WTC11 (cell line): ENCODE results near the gene PAEP. TPM values are rescaled to one million over a fixed set of nuclear protein-coding genes. Genes with fewer than 3 reads are reported as not detected.

Source experiments
- ATAC-seq: fragments of 200-7000 bp; cut with Tn5 transposase; 2 replicates; pipeline ENCODE4 v1.10.0; 2021; ENCODE audit warnings: mild to moderate bottlenecking, moderate library complexity
- CTCF ChIA-PET: fragments of 300-600 bp; sonication (Branson Sonifier 250); formaldehyde crosslinking; loops from one replicate; lab custom pipeline; 2021; ENCODE audit warnings: antibody characterized with exemption; lab: Charles Lee
- POLR2A ChIA-PET: fragments of 350-600 bp; sonication (Branson Sonifier 250); formaldehyde crosslinking; loops from one replicate; lab custom pipeline; 2021; ENCODE audit warnings: antibody characterized with exemption; lab: Charles Lee
- DNase-seq: peaks from one replicate; pipeline ENCODE4 v3.0.0; 2021; ENCODE audit warnings: low spot score
- H3K27ac Mint-ChIP-seq: 2 replicates; pipeline ENCODE4 v1.8.0; 2021; ENCODE audit warnings: mixed read lengths
- H3K27me3 Mint-ChIP-seq: 2 replicates; pipeline ENCODE4 v1.8.0; 2021; ENCODE audit warnings: low read depth, mild to moderate bottlenecking, moderate library complexity, mixed read lengths
- H3K36me3 Mint-ChIP-seq: 2 replicates; pipeline ENCODE4 v1.8.0; 2021; ENCODE audit warnings: mixed read lengths
- H3K4me1 Mint-ChIP-seq: 2 replicates; pipeline ENCODE4 v1.8.0; 2022; ENCODE audit warnings: mixed read lengths
- H3K4me3 Mint-ChIP-seq: 2 replicates; pipeline ENCODE4 v1.8.0; 2021; ENCODE audit warnings: mild to moderate bottlenecking, moderate library complexity, mixed read lengths
- H3K9me3 Mint-ChIP-seq: 2 replicates; pipeline ENCODE4 v1.8.0; 2021; ENCODE audit warnings: mixed read lengths
- CREB1 ChIP-seq: sonication (generic); formaldehyde crosslinking; IDR thresholded peaks from 2 replicates; pipeline ENCODE4 v1.8.0; 2023; ENCODE audit warnings: mild to moderate bottlenecking, missing genetic modification reagents
- CREM ChIP-seq: sonication (generic); formaldehyde crosslinking; IDR thresholded peaks from 2 replicates; pipeline ENCODE4 v1.8.1; 2022; ENCODE audit warnings: mild to moderate bottlenecking, missing genetic modification reagents, moderate library complexity
- GRHL2 ChIP-seq: fragments of 250-450 bp; sonication (Bioruptor Pico); IDR thresholded peaks from 2 replicates; pipeline ENCODE4 v1.8.0; 2022; ENCODE audit warnings: mild to moderate bottlenecking, moderate library complexity; ENCODE audit not compliant: insufficient replicate concordance, severe bottlenecking
- HMGXB4 ChIP-seq: sonication (generic); formaldehyde crosslinking; IDR thresholded peaks from 2 replicates; pipeline ENCODE4 v1.8.1; 2023; ENCODE audit warnings: mild to moderate bottlenecking, moderate library complexity, missing genetic modification reagents
- MYBL2 ChIP-seq: sonication (generic); formaldehyde crosslinking; IDR thresholded peaks from 2 replicates; pipeline ENCODE4 v1.8.1; 2023; ENCODE audit warnings: mild to moderate bottlenecking, moderate library complexity, missing genetic modification reagents
- SMAD4 ChIP-seq: sonication (generic); formaldehyde crosslinking; IDR thresholded peaks from 2 replicates; pipeline ENCODE4 v1.8.0; 2022; ENCODE audit warnings: mild to moderate bottlenecking, missing genetic modification reagents
- STAT6 ChIP-seq: sonication (generic); formaldehyde crosslinking; conservative IDR thresholded peaks from 2 replicates; pipeline ENCODE4 v1.8.1; 2023; ENCODE audit warnings: mild to moderate bottlenecking, low read depth, missing genetic modification reagents, moderate library complexity
- ZBTB21 ChIP-seq: sonication (generic); formaldehyde crosslinking; IDR thresholded peaks from 2 replicates; pipeline ENCODE4 v1.8.1; 2023; ENCODE audit warnings: mild to moderate bottlenecking, missing genetic modification reagents, borderline replicate concordance
- ZMAT4 ChIP-seq: fragments of 250-450 bp; sonication (Bioruptor Pico); IDR thresholded peaks from 2 replicates; pipeline ENCODE4 v1.9.0; 2021; ENCODE audit warnings: mild to moderate bottlenecking
- ZNF263 ChIP-seq: sonication (generic); formaldehyde crosslinking; IDR thresholded peaks from 2 replicates; pipeline ENCODE4 v1.8.1; 2022; ENCODE audit warnings: low read depth, mild to moderate bottlenecking, moderate library complexity, missing genetic modification reagents
- ZNF423 ChIP-seq: fragments of 250-450 bp; sonication (Bioruptor Pico); IDR thresholded peaks from 2 replicates; pipeline ENCODE4 v2.1.2; 2022; ENCODE audit warnings: mild to moderate bottlenecking, moderate library complexity
- ZNF671 ChIP-seq: fragments of 250-450 bp; sonication (Bioruptor Pico); IDR thresholded peaks from 2 replicates; pipeline ENCODE4 v1.8.0; 2021; ENCODE audit warnings: mild to moderate bottlenecking
- total RNA-seq: library from RNA; stranded (reverse); gene quantifications from 3 replicates; pipeline ENCODE4 v1.2.3, GENCODE V29; 2021

The PAEP gene
- total RNA-seq, 1 experiment from 2014 or later, result not detected

GRCh38 chr9:135615666-135616618, 54.4 kb downstream of the PAEP start:
- ATAC-seq, result no peak; the same call in 1 of the 2 replicates
- Mint-ChIP-seq H3K4me3 (no peak overlapping the region), H3K27ac (no peak overlapping the region), H3K36me3 (peaks cover 4% of the 10 kb centered on the region), H3K27me3 (no peaks in the 10 kb centered on the region)
- POLR2A ChIA-PET, result interaction anchor here (0.5 kb wide), 1 partner anchor 15 kb away, joined by 4 read pairs; no protein-coding TSS in a partner anchor
- TF ChIP-seq CREB1, result no peak
- no peak for TF ChIP-seq ZNF423 (CRISPR knock-in tag)
- no peak for TF ChIP-seq CREM (CRISPR knock-in tag)
- TF ChIP-seq ZBTB21 (CRISPR knock-in tag), result no peak
- no peak for TF ChIP-seq SMAD4 (CRISPR knock-in tag)
- TF ChIP-seq HMGXB4 (CRISPR knock-in tag), result no peak
- no peak for TF ChIP-seq STAT6 (CRISPR knock-in tag)
- TF ChIP-seq ZNF671, result no peak
- no peak for TF ChIP-seq MYBL2 (CRISPR knock-in tag)
- no peak for TF ChIP-seq GRHL2 (CRISPR knock-in tag)
- no peak for TF ChIP-seq ZMAT4 (CRISPR knock-in tag)
- no peak for TF ChIP-seq ZNF263
- TF ChIP-seq, all 79 proteins: peak for 0
- CTCF ChIA-PET, result interaction anchor here (0.5 to 2.0 kb wide), 7 partner anchors 112 to 617 kb away, joined by 3 to 5 read pairs (median 5); no protein-coding TSS in a partner anchor
- Mint-ChIP-seq H3K9me3 (peaks cover 11% of the 10 kb centered on the region), H3K4me1 (0 out of 2 replicates have a peak, but pooled peaks cover 3% of the 10 kb centered on the region)
- DNase-seq, result no peak

Other genes with a start within 250 kb of the PAEP start
- 36.2 to 44.4 TPM (median 37.4 TPM) in 3 replicates for gene PPP1R26, start 82.0 kb upstream of the PAEP start, total RNA-seq
- gene MRPS2, start 61.1 kb upstream of the PAEP start, total RNA-seq, result 74.2 to 78.0 TPM (median 77.6 TPM) in 3 replicates
- gene LCN1, start 40.3 kb upstream of the PAEP start, total RNA-seq, result not detected in 3 replicates
- not detected in 3 replicates for gene OBP2A, start 15.6 kb upstream of the PAEP start, total RNA-seq
- 0.25 to 0.37 TPM (median 0.27 TPM) in 3 replicates for gene GLT6D1, start 77.8 kb downstream of the PAEP start, total RNA-seq
- gene LCN9, start 101.6 kb downstream of the PAEP start, total RNA-seq, result 1.4 to 2.6 TPM (median 1.7 TPM) in 3 replicates
- not detected in 3 replicates for gene SOHLH1, start 137.7 kb downstream of the PAEP start, total RNA-seq
- gene KCNT1, start 140.4 kb downstream of the PAEP start, total RNA-seq, result 0.13 to 0.16 TPM (median 0.14 TPM) in 3 replicates